GM12878 (cell line): ENCODE measurements around the gene ITGAL.

Source experiments
- BHLHE40 ChIP-seq, 2 experiments: fragments of 450-650 bp in 1 of 2; IDR thresholded peaks; 2 replicates each; pipeline ENCODE4 v1.6.1; 2011 to 2017; ENCODE audit warnings: low read depth in 2 of 2, borderline replicate concordance in 1 of 2, improper control_type of control experiment in 1 of 2, low read length in 1 of 2, mild to moderate bottlenecking in 1 of 2
- CTCF ChIP-seq, 3 experiments: IDR thresholded peaks in 2 of 3; conservative IDR thresholded peaks in 1 of 3; 2 replicates each; pipeline ENCODE4 v1.5.1; 2011; ENCODE audit warnings: low read depth in 3 of 3, low read length in 3 of 3, mild to moderate bottlenecking in 3 of 3, control low read depth in 2 of 3, moderate library complexity in 2 of 3, inconsistent platforms in 1 of 3, mixed read lengths in 1 of 3; ENCODE audit not compliant: control insufficient read depth in 2 of 3, insufficient read depth in 1 of 3; ENCODE audit errors: extremely low read depth in 1 of 3
- POLR2AphosphoS5 ChIP-seq: IDR thresholded peaks from 2 replicates; pipeline ENCODE4 v1.6.1; 2011; ENCODE audit warnings: mild to moderate bottlenecking, low read length, inconsistent platforms
- WRNIP1 ChIP-seq: IDR thresholded peaks from 2 replicates; pipeline ENCODE4 v1.6.1; 2011; ENCODE audit warnings: low read depth, low read length, improper control_type of control experiment, borderline replicate concordance

GRCh38 chr16:30557707-30557956 lies 85.1 kb downstream of the ITGAL start:
- no peak for TF ChIP-seq BHLHE40 (IDR thresholded peaks at IDR 0.05; ENCODE audit: borderline replicate concordance in 1 of 2, low read depth in 2 of 2, low read length in 1 of 2)
- no peak; the same call in 1 of the 2 replicates for TF ChIP-seq POLR2AphosphoS5
- 0 out of 6 replicates have a peak, but pooled peaks of 1 of the 3 experiments have one; percentile 4 for TF ChIP-seq CTCF (IDR thresholded peaks at IDR 0.05 in 2 of 3, conservative IDR thresholded peaks at IDR 0.05 in 1 of 3; ENCODE audit: control insufficient read depth in 2 of 3, extremely low read depth in 1 of 3, insufficient read depth in 1 of 3, low read depth in 3 of 3, low read length in 3 of 3)
- TF ChIP-seq WRNIP1, result no peak
